ENCODE measurements around the gene CLCN6.

Gene CLCN6

GRCh38 chr1:11880181-11880575 lies 74.2 kb downstream of the CLCN6 start:
- Histone ChIP-seq H3K9ac (ENCODE audit: low read depth, low read length) (no peak overlapping the region), H3K9me3 (replicated peaks; ENCODE audit: low read length) (no peaks in the 10 kb centered on the region), H3K36me3 (ENCODE audit: insufficient read depth, low read length) (no peaks in the 10 kb centered on the region), H3K27me3 (ENCODE audit: control insufficient read depth, insufficient read depth, low read length) (peaks cover 79% of the 10 kb centered on the region), H3K4me2 (ENCODE audit: low read length) (no peak overlapping the region), H3K4me3 (ENCODE audit: low read length) (no peak overlapping the region), H3K4me1 (ENCODE audit: control insufficient read depth, insufficient read depth, low read length) (no peaks in the 10 kb centered on the region)

- H3K4me3 ChIP-seq (ENCODE audit: low read length): no peak overlapping the region
- no peaks in the 10 kb centered on the region for H3K4me1 ChIP-seq (ENCODE audit: control insufficient read depth, insufficient read depth, low read length)
- H3K27me3 ChIP-seq (ENCODE audit: control insufficient read depth, insufficient read depth, low read length): peaks cover 82% of the 10 kb centered on the region
- H3K9ac ChIP-seq (ENCODE audit: low read depth, low read length): no peak overlapping the region
- H3K9me3 ChIP-seq (replicated peaks; ENCODE audit: low read length): no peaks in the 10 kb centered on the region
- no peak overlapping the region for H3K4me2 ChIP-seq (ENCODE audit: low read length)
- H3K36me3 ChIP-seq (ENCODE audit: insufficient read depth, low read length): no peaks in the 10 kb centered on the region
Measured at GRCh38 chr1:11880911-11881748, 75.1 kb downstream of the CLCN6 start.

GRCh38 chr1:11881749-11882441 lies 75.9 kb downstream of the CLCN6 start:
- no peaks in the 10 kb centered on the region for H3K36me3 ChIP-seq (ENCODE audit: insufficient read depth, low read length)
- no peaks in the 10 kb centered on the region for H3K9me3 ChIP-seq (replicated peaks; ENCODE audit: low read length)
- H3K4me3 ChIP-seq (ENCODE audit: low read length): no peak overlapping the region
- H3K4me1 ChIP-seq (ENCODE audit: control insufficient read depth, insufficient read depth, low read length): no peaks in the 10 kb centered on the region
- H3K27me3 ChIP-seq (ENCODE audit: control insufficient read depth, insufficient read depth, low read length): peaks cover 84% of the 10 kb centered on the region
- H3K4me2 ChIP-seq (ENCODE audit: low read length): no peak overlapping the region
- no peak overlapping the region for H3K9ac ChIP-seq (ENCODE audit: low read depth, low read length)

- H3K9me3 ChIP-seq (replicated peaks; ENCODE audit: low read length): no peaks in the 10 kb centered on the region
- no peaks in the 10 kb centered on the region for H3K4me1 ChIP-seq (ENCODE audit: control insufficient read depth, insufficient read depth, low read length)
- peaks cover 88% of the 10 kb centered on the region for H3K27me3 ChIP-seq (ENCODE audit: control insufficient read depth, insufficient read depth, low read length)
- H3K36me3 ChIP-seq (ENCODE audit: insufficient read depth, low read length): no peaks in the 10 kb centered on the region
- no peak overlapping the region for H3K4me3 ChIP-seq (ENCODE audit: low read length)
- no peak overlapping the region for H3K9ac ChIP-seq (ENCODE audit: low read depth, low read length)
- no peak overlapping the region for H3K4me2 ChIP-seq (ENCODE audit: low read length)
Measured at GRCh38 chr1:11882814-11883538, 77.0 kb downstream of the CLCN6 start.

GRCh38 chr1:11885916-11886315 lies 79.9 kb downstream of the CLCN6 start:
- H3K36me3 ChIP-seq (ENCODE audit: insufficient read depth, low read length): no peaks in the 10 kb centered on the region
- no peak overlapping the region for H3K9ac ChIP-seq (ENCODE audit: low read depth, low read length)
- no peak overlapping the region for H3K4me2 ChIP-seq (ENCODE audit: low read length)
- H3K4me1 ChIP-seq (ENCODE audit: control insufficient read depth, insufficient read depth, low read length): no peaks in the 10 kb centered on the region
- peaks cover 70% of the 10 kb centered on the region for H3K27me3 ChIP-seq (ENCODE audit: control insufficient read depth, insufficient read depth, low read length)
- no peak overlapping the region for H3K4me3 ChIP-seq (ENCODE audit: low read length)
- no peaks in the 10 kb centered on the region for H3K9me3 ChIP-seq (replicated peaks; ENCODE audit: low read length)

- no peaks in the 10 kb centered on the region for H3K9me3 ChIP-seq (replicated peaks; ENCODE audit: low read length)
- peaks cover 70% of the 10 kb centered on the region for H3K27me3 ChIP-seq (ENCODE audit: control insufficient read depth, insufficient read depth, low read length)
- no peak overlapping the region for H3K4me2 ChIP-seq (ENCODE audit: low read length)
- H3K9ac ChIP-seq (ENCODE audit: low read depth, low read length): no peak overlapping the region
- no peaks in the 10 kb centered on the region for H3K4me1 ChIP-seq (ENCODE audit: control insufficient read depth, insufficient read depth, low read length)
- H3K4me3 ChIP-seq (ENCODE audit: low read length): no peak overlapping the region
- no peaks in the 10 kb centered on the region for H3K36me3 ChIP-seq (ENCODE audit: insufficient read depth, low read length)
Measured at GRCh38 chr1:11886986-11887665, 81.1 kb downstream of the CLCN6 start.

- no peaks in the 10 kb centered on the region for H3K4me1 ChIP-seq (ENCODE audit: control insufficient read depth, insufficient read depth, low read length)
- no peaks in the 10 kb centered on the region for H3K36me3 ChIP-seq (ENCODE audit: insufficient read depth, low read length)
- no peaks in the 10 kb centered on the region for H3K9me3 ChIP-seq (replicated peaks; ENCODE audit: low read length)
- no peak overlapping the region for H3K4me2 ChIP-seq (ENCODE audit: low read length)
- H3K9ac ChIP-seq (ENCODE audit: low read depth, low read length): no peak overlapping the region
- peaks cover 70% of the 10 kb centered on the region for H3K27me3 ChIP-seq (ENCODE audit: control insufficient read depth, insufficient read depth, low read length)
- H3K4me3 ChIP-seq (ENCODE audit: low read length): no peak overlapping the region
Measured at GRCh38 chr1:11887666-11888007, 81.6 kb downstream of the CLCN6 start.

- Histone ChIP-seq H3K9me3 (replicated peaks; ENCODE audit: low read length) (no peaks in the 10 kb centered on the region), H3K4me2 (ENCODE audit: low read length) (no peak overlapping the region), H3K36me3 (ENCODE audit: insufficient read depth, low read length) (no peaks in the 10 kb centered on the region), H3K9ac (ENCODE audit: low read depth, low read length) (no peak overlapping the region), H3K27me3 (ENCODE audit: control insufficient read depth, insufficient read depth, low read length) (peaks cover 64% of the 10 kb centered on the region), H3K4me1 (ENCODE audit: control insufficient read depth, insufficient read depth, low read length) (no peaks in the 10 kb centered on the region), H3K4me3 (ENCODE audit: low read length) (no peak overlapping the region)
Measured at GRCh38 chr1:11888206-11888876, 82.3 kb downstream of the CLCN6 start.

- Histone ChIP-seq H3K4me1 (ENCODE audit: control insufficient read depth, insufficient read depth, low read length) (no peaks in the 10 kb centered on the region), H3K4me3 (ENCODE audit: low read length) (no peak overlapping the region), H3K9ac (ENCODE audit: low read depth, low read length) (no peak overlapping the region), H3K9me3 (replicated peaks; ENCODE audit: low read length) (no peaks in the 10 kb centered on the region), H3K27me3 (ENCODE audit: control insufficient read depth, insufficient read depth, low read length) (peaks cover 62% of the 10 kb centered on the region), H3K4me2 (ENCODE audit: low read length) (no peak overlapping the region), H3K36me3 (ENCODE audit: insufficient read depth, low read length) (no peaks in the 10 kb centered on the region)
Measured at GRCh38 chr1:11888877-11889208, 82.9 kb downstream of the CLCN6 start.

GRCh38 chr1:11891433-11892186 lies 85.6 kb downstream of the CLCN6 start:
- Histone ChIP-seq H3K36me3 (ENCODE audit: insufficient read depth, low read length) (no peaks in the 10 kb centered on the region), H3K4me2 (ENCODE audit: low read length) (no peak overlapping the region), H3K9me3 (replicated peaks; ENCODE audit: low read length) (no peaks in the 10 kb centered on the region), H3K9ac (ENCODE audit: low read depth, low read length) (no peak overlapping the region), H3K27me3 (ENCODE audit: control insufficient read depth, insufficient read depth, low read length) (peaks cover 39% of the 10 kb centered on the region), H3K4me3 (ENCODE audit: low read length) (no peak overlapping the region), H3K4me1 (ENCODE audit: control insufficient read depth, insufficient read depth, low read length) (no peaks in the 10 kb centered on the region)

Measured in skeletal muscle satellite cell (primary cell).